COLO668 (cell line): ENCODE results near the gene ZNF462.
"Not testable (repeated sequence)": the region's sequence is repeated elsewhere in the genome, so short reads cannot be mapped to it uniquely, and the experiment has no call there.

Experiments
- DNase-seq: peaks from one replicate; lab custom pipeline; 2025; ENCODE audit not compliant: unreplicated experiment; lab: John Stamatoyannopoulos, UW

Gene ZNF462

DNA sequence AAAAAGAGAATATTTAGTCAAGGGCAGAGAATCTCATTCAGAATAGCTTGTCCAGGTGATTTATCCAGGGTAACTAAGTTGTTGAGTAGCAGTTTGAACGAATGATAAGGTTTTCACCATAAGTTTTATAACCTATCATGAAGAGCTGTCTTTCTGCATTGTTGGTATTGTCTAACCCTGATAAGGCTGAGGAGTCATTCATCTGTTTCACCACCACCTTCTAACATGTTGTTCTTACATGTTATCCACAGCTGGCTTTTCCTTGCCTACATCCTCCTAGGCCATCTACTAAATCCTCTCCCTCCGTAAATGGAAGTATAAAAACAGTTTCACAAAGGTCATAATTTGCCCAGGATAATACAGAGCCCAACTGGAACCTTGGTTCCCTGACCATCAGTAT lies 24.1 kb downstream of the ZNF462 start:
- DNase-seq = no peak

DNA sequence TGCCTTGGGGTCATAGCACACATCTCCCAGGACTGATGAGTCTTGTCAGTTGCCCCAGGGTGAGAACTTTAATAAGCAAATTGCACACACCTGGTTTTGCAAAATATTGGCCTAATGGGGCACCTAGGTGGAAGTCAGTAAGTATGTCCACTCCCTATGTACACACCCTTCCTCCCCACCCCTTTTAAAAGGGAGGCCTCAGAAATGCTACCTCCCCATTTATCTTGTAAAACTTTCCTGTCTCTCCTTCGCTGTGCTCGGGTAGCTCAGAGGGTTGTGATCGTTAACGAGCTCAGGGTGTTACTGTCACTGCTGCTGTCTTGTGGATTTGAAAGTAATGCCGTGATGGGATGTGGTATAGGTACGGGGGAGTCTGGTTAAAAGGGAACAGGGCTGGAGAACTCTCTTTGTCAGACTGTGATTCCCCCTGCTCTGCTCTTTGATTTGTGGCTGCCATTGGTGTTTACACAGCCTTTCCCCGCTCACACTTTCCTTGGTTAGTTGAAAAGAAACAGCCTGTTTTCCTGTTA lies 26.2 kb downstream of the ZNF462 start:
- no peak for DNase-seq

- DNase-seq = no peak
These were observed 27.6 kb downstream of the ZNF462 start for GRCh38 chr9:106890608-106891007.

- DNase-seq = no peak
These were observed 28.3 kb downstream of the ZNF462 start for GRCh38 chr9:106891286-106891685.

DNA sequence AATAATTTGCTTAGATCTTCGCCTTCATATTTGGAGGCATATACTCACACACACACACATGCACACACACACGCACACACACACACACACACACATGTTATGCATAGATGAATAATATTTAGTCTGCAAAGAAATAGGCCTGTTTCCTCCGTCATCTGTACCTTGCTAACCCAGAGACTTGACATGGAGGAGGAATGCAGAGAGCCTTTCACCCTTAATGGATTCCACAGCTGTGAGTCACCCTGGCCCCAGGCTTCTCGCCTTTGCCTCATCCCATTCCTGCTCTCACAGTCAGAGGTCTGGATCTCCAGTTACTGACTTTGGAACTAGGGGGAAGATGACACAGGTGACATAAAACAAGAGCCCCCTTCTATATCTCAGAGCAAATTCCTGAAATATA lies 29.7 kb downstream of the ZNF462 start:
- no peak for DNase-seq

- no peak for DNase-seq
These were observed 30.1 kb downstream of the ZNF462 start for GRCh38 chr9:106893088-106893487.

GRCh38 chr9:106896695-106897094 lies 33.7 kb downstream of the ZNF462 start:
- DNase-seq = no peak

DNA sequence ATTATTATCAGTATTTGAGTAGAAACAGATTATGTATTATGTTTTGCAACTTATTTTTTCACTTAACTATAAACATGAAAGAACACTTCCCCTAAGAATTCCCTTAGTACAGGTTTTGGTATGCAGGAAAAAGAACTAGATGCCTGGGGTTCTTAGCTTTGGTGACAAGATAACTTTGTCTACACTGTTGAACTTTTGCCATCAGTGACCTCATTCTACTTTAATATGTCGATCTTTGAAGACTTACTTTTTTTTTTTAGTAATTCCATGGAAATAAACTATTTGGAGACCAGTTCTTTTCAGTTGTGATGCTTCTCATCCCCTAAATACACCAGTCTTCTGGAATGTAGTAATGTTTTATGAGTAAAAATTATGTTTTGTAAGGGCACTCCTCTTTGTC lies 34.3 kb downstream of the ZNF462 start:
- DNase-seq = no peak

- DNase-seq = no peak
These were observed 34.8 kb downstream of the ZNF462 start for GRCh38 chr9:106897751-106898150.

DNA sequence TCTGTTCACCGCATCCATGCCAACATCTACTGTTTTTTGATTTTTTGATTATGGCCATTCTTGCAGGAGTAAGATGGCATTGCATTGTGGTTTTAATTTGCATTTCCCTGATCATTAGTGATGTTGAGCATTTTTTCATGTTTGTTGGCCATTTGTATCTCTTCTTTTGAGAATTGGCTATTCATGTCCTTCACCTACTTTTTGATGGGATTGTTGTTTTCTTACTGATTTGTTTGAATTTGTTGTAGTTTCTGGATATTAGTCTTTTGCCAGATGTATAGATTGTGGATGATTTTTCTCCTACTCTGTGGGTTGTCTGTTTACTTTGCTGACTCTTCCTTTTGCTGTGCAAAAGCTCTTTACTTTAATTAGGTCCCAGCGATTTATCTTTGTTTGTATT lies 37.6 kb downstream of the ZNF462 start:
- not testable (repeated sequence) for DNase-seq

- no peak for DNase-seq
These were observed 43.2 kb downstream of the ZNF462 start for GRCh38 chr9:106906129-106906528.

DNA sequence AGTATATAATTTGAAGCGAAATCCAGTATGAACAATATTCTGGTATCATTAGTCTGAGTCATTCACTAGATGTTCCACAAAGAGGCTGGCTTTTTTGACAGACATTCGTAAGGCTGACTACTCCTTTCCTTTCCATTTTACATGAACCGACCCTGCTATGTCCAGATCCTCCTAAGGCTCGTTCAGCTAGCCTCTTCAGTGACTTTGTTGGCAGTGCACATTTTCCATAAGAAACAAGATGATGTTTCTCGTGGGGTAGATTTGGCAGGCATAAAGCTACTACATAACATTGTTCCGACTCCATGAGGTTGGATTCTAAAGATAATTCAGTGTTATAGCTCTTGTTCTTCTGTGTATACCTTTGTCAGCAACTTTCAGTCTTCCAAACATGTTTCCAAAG lies 49.0 kb downstream of the ZNF462 start:
- DNase-seq = no peak

DNA sequence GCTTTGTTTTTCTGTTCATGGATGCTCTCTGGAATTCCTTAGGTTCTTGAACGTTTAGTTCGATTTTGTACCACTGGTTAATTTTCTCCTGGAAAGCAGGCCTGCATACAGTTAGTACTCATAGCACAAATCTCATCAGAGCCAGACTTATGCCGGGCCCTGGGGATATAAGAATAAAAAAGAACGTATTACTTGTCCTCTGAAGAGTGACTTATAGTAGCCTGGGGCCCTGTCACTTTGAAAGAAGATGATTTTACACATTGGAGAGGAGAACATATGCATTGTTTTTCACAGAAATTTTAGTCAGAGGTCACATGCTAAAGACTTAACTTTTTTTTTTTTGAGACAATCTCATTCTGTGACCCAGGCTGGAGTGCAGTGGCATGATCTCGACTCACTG lies 50.3 kb downstream of the ZNF462 start:
- no peak for DNase-seq

GRCh38 chr9:106915851-106916250 lies 52.9 kb downstream of the ZNF462 start:
- DNase-seq = no peak

- no peak for DNase-seq
These were observed 53.7 kb downstream of the ZNF462 start for GRCh38 chr9:106916466-106917235.

- no peak for DNase-seq
These were observed 56.0 kb downstream of the ZNF462 start for GRCh38 chr9:106918825-106919509.

GRCh38 chr9:106920091-106920490 lies 57.1 kb downstream of the ZNF462 start:
- DNase-seq = no peak

DNA sequence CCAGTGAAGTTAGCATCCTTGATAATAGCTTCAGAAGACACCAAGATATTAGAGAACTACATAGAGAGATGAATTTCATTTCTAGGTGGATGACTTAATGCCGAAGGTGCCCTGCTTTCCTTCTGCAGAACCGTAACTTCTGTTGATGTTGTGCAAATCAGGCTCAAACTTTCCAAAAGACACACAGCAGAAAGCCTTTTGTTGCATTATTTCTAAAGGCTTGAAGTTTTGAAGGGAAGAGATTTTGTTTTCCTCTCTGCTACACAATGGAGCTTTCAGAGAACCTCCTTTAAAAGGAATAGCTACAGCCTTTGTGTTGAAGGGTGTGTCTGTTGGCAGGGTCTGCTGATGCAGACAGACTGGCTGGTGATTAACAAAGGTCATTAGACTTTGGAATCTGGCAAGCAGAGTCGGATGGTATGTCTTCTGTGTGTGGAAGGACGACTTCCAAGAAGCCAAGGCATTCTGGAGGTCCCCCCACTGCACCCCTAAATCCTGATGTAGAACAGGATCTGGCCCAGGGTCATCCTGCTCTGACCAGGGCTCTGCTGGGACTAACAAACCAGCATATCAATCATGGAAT lies 57.8 kb downstream of the ZNF462 start:
- DNase-seq = no peak

- peak; percentile 47 for DNase-seq
These were observed 58.5 kb downstream of the ZNF462 start for GRCh38 chr9:106921341-106921899.

DNA sequence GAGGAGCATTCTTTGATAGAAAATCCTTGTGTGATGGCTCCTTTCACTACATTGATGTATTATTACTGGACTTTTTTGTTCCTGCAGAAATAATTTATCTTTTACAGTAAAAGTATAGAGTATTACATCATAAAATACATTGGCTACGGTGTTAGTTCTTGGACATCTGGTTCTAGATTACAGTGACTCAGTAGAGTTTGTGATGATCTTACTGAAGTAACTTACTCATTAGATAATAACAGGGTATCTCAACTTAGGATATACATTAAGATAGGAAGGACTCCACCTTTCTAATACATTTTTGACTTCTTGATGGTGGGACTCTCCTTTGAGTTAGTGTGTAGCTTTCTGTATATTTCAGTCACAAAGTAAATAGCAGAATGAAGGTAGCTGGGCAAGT lies 59.1 kb downstream of the ZNF462 start:
- no peak for DNase-seq

DNA sequence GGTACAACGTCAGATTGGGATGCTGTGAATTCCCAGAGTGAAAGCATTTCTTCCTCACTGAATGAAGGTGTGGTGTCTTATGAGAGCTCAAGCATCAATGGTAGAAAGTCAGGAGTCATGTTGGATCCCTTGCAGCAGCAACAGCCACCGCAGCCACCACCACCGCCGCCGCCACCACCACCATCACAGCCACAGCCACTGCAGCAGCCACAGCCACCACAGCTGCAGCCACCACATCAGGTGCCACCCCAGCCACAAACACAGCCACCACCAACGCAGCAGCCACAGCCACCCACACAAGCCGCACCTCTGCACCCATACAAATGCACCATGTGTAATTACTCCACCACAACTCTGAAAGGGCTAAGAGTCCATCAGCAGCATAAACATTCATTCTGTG lies 62.4 kb downstream of the ZNF462 start:
- DNase-seq = no peak

DNA sequence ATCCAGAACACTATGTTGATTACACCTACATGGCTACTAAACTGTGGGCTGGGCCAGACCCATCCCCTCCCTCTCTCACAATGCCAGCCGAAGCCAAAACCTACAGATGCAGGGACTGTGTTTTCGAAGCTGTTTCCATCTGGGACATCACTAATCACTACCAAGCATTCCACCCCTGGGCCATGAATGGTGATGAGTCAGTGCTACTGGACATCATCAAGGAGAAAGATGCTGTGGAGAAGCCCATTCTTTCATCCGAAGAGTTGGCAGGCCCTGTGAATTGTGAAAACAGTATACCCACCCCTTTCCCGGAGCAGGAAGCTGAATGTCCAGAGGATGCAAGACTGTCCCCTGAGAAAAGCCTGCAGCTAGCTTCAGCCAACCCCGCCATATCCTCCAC lies 65.0 kb downstream of the ZNF462 start:
- no peak for DNase-seq
